CD14-positive monocyte (primary cell): ENCODE data around the gene DPH1. TPM values are rescaled to one million over a fixed set of nuclear protein-coding genes. Genes with fewer than 3 reads are reported as not detected.

Experiments used
- DNase-seq, 3 donors: peaks; one replicate each; pipeline ENCODE4 v3.0.0-alpha.2; 2011 to 2022
- H2AFZ ChIP-seq: 2 replicates; pipeline ENCODE4 v1.6.0; 2012; ENCODE audit warnings: mild to moderate bottlenecking, low read depth, low read length, inconsistent platforms; ENCODE audit not compliant: insufficient read depth, poor library complexity, severe bottlenecking
- H3K27ac ChIP-seq, 2 donors: 1 replicate in 1 of 2; 2 replicates in 1 of 2; pipeline ENCODE4 v1.5.1; 2012 to 2013; ENCODE audit warnings: low read length in 2 of 2, control low read depth in 1 of 2, inconsistent platforms in 1 of 2, low read depth in 1 of 2, mild to moderate bottlenecking in 1 of 2
- H3K27me3 ChIP-seq, 2 donors: one replicate each; pipeline versions ENCODE4 v1.6.0 to v1.6.1; 2011 to 2013; ENCODE audit warnings: low read length in 2 of 2; ENCODE audit not compliant: control insufficient read depth in 2 of 2, insufficient read depth in 2 of 2
- H3K36me3 ChIP-seq, 2 donors: replicated peaks in 1 of 2; 1 replicate in 1 of 2; 2 replicates in 1 of 2; pipeline versions ENCODE4 v1.5.1 to v1.6.1; 2012 to 2013; ENCODE audit warnings: low read length in 2 of 2, control low read depth in 1 of 2, inconsistent platforms in 1 of 2, mild to moderate bottlenecking in 1 of 2; ENCODE audit not compliant: insufficient read depth in 2 of 2, control insufficient read depth in 1 of 2
- H3K4me1 ChIP-seq, 2 donors: 1 replicate in 1 of 2; 2 replicates in 1 of 2; pipeline versions ENCODE4 v1.5.1 to v1.6.1; 2012 to 2013; ENCODE audit warnings: low read length in 2 of 2, control low read depth in 1 of 2, inconsistent platforms in 1 of 2, mild to moderate bottlenecking in 1 of 2, moderate library complexity in 1 of 2; ENCODE audit not compliant: insufficient read depth in 2 of 2, control insufficient read depth in 1 of 2
- H3K4me2 ChIP-seq: replicated peaks from 2 replicates; pipeline ENCODE3; 2012; ENCODE audit warnings: low read length, moderate library complexity, mild to moderate bottlenecking; ENCODE audit not compliant: poor library complexity, severe bottlenecking; ENCODE audit errors: extremely low read depth
- H3K4me3 ChIP-seq, 3 experiments: fragments of 200-600 bp in 1 of 3; sonication (generic) in 1 of 3; replicated peaks in 1 of 3; 1 replicate in 2 of 3; 2 replicates in 1 of 3; pipeline ENCODE4 v1.5.1; 2011 to 2013; ENCODE audit warnings: low read length in 3 of 3, mild to moderate bottlenecking in 3 of 3, control low read depth in 2 of 3, low read depth in 2 of 3, inconsistent platforms in 1 of 3, moderate library complexity in 1 of 3
- H3K79me2 ChIP-seq: 2 replicates; pipeline ENCODE4 v1.6.0; 2012; ENCODE audit warnings: mild to moderate bottlenecking, control low read depth, inconsistent platforms, low read length, moderate library complexity; ENCODE audit not compliant: insufficient read depth
- H3K9ac ChIP-seq: 2 replicates; pipeline ENCODE4 v1.6.0; 2017; ENCODE audit warnings: low read length, mild to moderate bottlenecking; ENCODE audit not compliant: insufficient read depth, poor library complexity, severe bottlenecking
- H3K9me3 ChIP-seq, 2 donors: replicated peaks in 1 of 2; 1 replicate in 1 of 2; 2 replicates in 1 of 2; pipeline versions ENCODE4 v1.5.1 to v1.6.1; 2012 to 2013; ENCODE audit warnings: low read length in 2 of 2, control low read depth in 1 of 2; ENCODE audit not compliant: control insufficient read depth in 1 of 2, insufficient read depth in 1 of 2
- H4K20me1 ChIP-seq: 2 replicates; pipeline ENCODE4 v1.6.0; 2012; ENCODE audit warnings: mild to moderate bottlenecking, low read length, control low read depth, moderate library complexity; ENCODE audit not compliant: insufficient read depth
- H3K27ac Mint-ChIP-seq, 7 donors: one replicate each; pipeline ENCODE4 v1.8.0; 2020; ENCODE audit warnings: mild to moderate bottlenecking in 7 of 7, mixed read lengths in 7 of 7, moderate library complexity in 6 of 7, inconsistent platforms in 2 of 7
- H3K27me3 Mint-ChIP-seq, 3 donors: one replicate each; pipeline ENCODE4 v1.8.0; 2021 to 2022; ENCODE audit warnings: low read depth in 3 of 3, mild to moderate bottlenecking in 3 of 3, mixed read lengths in 3 of 3, moderate library complexity in 3 of 3, inconsistent platforms in 1 of 3
- H3K36me3 Mint-ChIP-seq, 2 donors: one replicate each; pipeline ENCODE4 v1.8.0; 2020; ENCODE audit warnings: mixed read lengths in 2 of 2, inconsistent platforms in 1 of 2, mild to moderate bottlenecking in 1 of 2
- H3K4me1 Mint-ChIP-seq: one replicate; pipeline ENCODE4 v1.8.0; 2020; ENCODE audit warnings: mild to moderate bottlenecking, mixed read lengths
- H3K4me3 Mint-ChIP-seq, 2 donors: one replicate each; pipeline ENCODE4 v1.8.0; 2020; ENCODE audit warnings: mild to moderate bottlenecking in 2 of 2, mixed read lengths in 2 of 2, moderate library complexity in 1 of 2
- H3K9me3 Mint-ChIP-seq, 7 donors: one replicate each; pipeline ENCODE4 v1.8.0; 2020 to 2022; ENCODE audit warnings: mixed read lengths in 7 of 7, mild to moderate bottlenecking in 6 of 7, moderate library complexity in 6 of 7, inconsistent platforms in 2 of 7
- CTCF ChIP-seq: fragments of 200-600 bp; IDR thresholded peaks from one replicate; pipeline ENCODE4 v1.8.0; 2022; ENCODE audit warnings: antibody characterized with exemption, mild to moderate bottlenecking
- WGBS: methylation state at CpG from one replicate; pipeline ENCODE4 v1.1.5; 2013; ENCODE audit warnings: missing lambda C conversion rate; ENCODE audit not compliant: insufficient coverage; 5-methylcytosine and 5-hydroxymethylcytosine counted together
- intact Hi-C, 2 donors: fragments of 100-400 bp; cut with micrococcal nuclease; formaldehyde crosslinking; loops; one replicate each; pipeline versions ENCODE4 v1.15.0 to v1.15.1; 2023
- polyA plus RNA-seq, 3 donors: library from polyadenylated mRNA; depleted of rRNA in 1 of 3; unstranded in 2 of 3; stranded (reverse) in 1 of 3; fragments of 300-500 nt in 2 of 3; fragments of >200 nt in 1 of 3; fragmentation: Illumina TruSeq in 2 of 3; gene quantifications; 1 replicate in 2 of 3; 2 replicates in 1 of 3; pipeline ENCODE4 v1.2.3, GENCODE V29; 2012 to 2021

Gene DPH1
- polyA plus RNA-seq, 3 donors, result 7.5 to 29.4 (median 9.3) TPM

- Mint-ChIP-seq H3K4me1 (peaks cover 16% of the 10 kb centered on the region), H3K36me3 (peaks cover 24 to 26% of the 10 kb centered on the region in 2 donors), H3K4me3 (no peak overlapping the region), H3K9me3 (peaks cover 0 to 7% (median 2%) of the 10 kb centered on the region in 7 donors), H3K27me3 (peaks cover 7 to 9% (median 7%) of the 10 kb centered on the region in 3 donors), H3K27ac (no peak overlapping the region)
- peaks cover 15 to 19% of the 10 kb centered on the region in 2 donors for H3K4me1 ChIP-seq
- H3K4me3 ChIP-seq, result no peak overlapping the region
- DNase-seq, result no peak
- no peaks in the 10 kb centered on the region for H3K9me3 ChIP-seq
- intact Hi-C loops, result loop anchor here in 1 of 2 donors (10.0 kb wide), 1 partner anchor 319 kb away; the partner anchor contains the start of gene TLCD2
- H3K4me2 ChIP-seq, result no peak overlapping the region
- H3K79me2 ChIP-seq, result no peaks in the 10 kb centered on the region
- no peak overlapping the region for H3K27ac ChIP-seq
- peaks cover 0 to 6% of the 10 kb centered on the region in 2 donors for H3K27me3 ChIP-seq
- no peaks in the 10 kb centered on the region for H4K20me1 ChIP-seq
- no peak overlapping the region for H3K9ac ChIP-seq
- H3K36me3 ChIP-seq, result peaks cover 19 to 27% of the 10 kb centered on the region in 2 donors
- no peak overlapping the region for H2AFZ ChIP-seq
- 86% methylated on average over 1 of the region's 7 CpGs for WGBS
- TF ChIP-seq CTCF, result no peak
These were observed 4.2 kb downstream of the DPH1 start for GRCh38 chr17:2034157-2034556.

GRCh38 chr17:2034806-2035540 lies 5.0 kb downstream of the DPH1 start:
- Histone ChIP-seq H3K36me3 (peaks cover 19 to 27% of the 10 kb centered on the region in 2 donors), H4K20me1 (no peaks in the 10 kb centered on the region), H2AFZ (no peak overlapping the region), H3K9me3 (no peaks in the 10 kb centered on the region), H3K27me3 (no peaks in the 10 kb centered on the region), H3K79me2 (no peaks in the 10 kb centered on the region), H3K9ac (no peak overlapping the region), H3K4me3 (no peak overlapping the region), H3K4me2 (no peak overlapping the region), H3K4me1 (peaks cover 10 to 13% of the 10 kb centered on the region in 2 donors), H3K27ac (no peak overlapping the region)
- H3K27me3 Mint-ChIP-seq, result peaks cover 0 to 2% (median under 1%) of the 10 kb centered on the region in 3 donors
- intact Hi-C loops, result loop anchor here in 1 of 2 donors (10.0 kb wide), 1 partner anchor 320 kb away; the partner anchor contains the start of gene TLCD2
- no peak for DNase-seq
- peaks cover 26 to 28% of the 10 kb centered on the region in 2 donors for H3K36me3 Mint-ChIP-seq
- H3K4me1 Mint-ChIP-seq, result peaks cover 14% of the 10 kb centered on the region
- WGBS, result no CpG with 5 or more reads among the region's 9 CpGs
- no peak for TF ChIP-seq CTCF
- H3K27ac Mint-ChIP-seq, result no peak overlapping the region
- H3K9me3 Mint-ChIP-seq, result no peaks in the 10 kb centered on the region
- H3K4me3 Mint-ChIP-seq, result no peak overlapping the region
